Inflammatory macrophage treated with lipopolysaccharide for 4 hours (primary cell): ENCODE results near the gene GPR32.

Experiments
- DNase-seq: peaks from one replicate; pipeline ENCODE4 v3.0.0-alpha.2; 2020

GPR32 gene

GRCh38 chr19:50784710-50785109 is 14.4 kb downstream of the GPR32 start:
- DNase-seq: no peak

- DNase-seq: no peak
Observed at GRCh38 chr19:50785329-50785728, 15.1 kb downstream of the GPR32 start.

DNA sequence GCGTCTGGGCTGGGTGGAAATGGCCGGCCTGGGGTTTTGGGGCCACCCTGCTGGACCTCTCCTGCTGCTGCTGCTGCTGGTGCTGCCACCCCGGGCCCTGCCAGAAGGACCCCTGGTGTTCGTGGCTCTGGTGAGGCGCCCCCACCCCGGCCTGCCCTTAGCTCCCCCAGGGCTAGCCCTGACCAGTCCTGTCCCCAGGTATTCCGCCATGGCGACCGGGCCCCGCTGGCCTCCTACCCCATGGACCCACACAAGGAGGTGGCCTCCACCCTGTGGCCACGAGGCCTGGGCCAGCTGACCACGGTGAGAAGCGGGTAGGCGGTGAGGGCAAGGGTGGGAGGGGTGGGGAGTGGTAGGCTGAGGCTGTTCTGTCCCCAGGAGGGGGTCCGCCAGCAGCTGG is 20.1 kb downstream of the GPR32 start, which contains the start of gene ACP4:
ACP4 (plus strand) TSS at position 20 of the 400 bp plus-strand sequence; CDS start at position 20, 0 bp downstream.
- DNase-seq: no peak

DNA sequence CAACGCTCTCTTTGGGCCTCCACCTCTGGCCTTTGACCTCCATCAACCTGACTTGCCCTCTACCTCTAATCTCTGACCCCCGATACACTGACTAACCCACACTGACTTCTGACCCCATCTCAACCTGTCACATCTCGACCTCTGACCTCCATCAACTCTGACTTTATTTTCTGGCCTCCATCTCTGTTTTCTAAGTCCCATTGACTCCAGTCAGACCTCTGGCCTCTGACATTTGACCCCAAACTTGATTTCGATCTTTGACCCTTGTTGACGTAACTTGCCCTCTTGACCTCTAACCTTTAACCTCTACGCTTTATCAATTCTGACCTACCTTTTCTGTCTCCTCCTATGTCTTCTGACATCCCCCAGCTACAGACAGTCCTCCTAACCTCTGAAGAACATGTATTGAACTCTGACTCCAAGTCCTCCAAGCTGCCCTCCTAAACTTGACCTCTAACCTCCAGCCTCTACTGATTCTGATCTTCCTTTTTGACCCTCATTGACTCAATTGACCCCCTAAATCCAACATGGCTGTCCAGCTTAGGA is 20.7 kb downstream of the GPR32 start:
- no peak for DNase-seq

DNA sequence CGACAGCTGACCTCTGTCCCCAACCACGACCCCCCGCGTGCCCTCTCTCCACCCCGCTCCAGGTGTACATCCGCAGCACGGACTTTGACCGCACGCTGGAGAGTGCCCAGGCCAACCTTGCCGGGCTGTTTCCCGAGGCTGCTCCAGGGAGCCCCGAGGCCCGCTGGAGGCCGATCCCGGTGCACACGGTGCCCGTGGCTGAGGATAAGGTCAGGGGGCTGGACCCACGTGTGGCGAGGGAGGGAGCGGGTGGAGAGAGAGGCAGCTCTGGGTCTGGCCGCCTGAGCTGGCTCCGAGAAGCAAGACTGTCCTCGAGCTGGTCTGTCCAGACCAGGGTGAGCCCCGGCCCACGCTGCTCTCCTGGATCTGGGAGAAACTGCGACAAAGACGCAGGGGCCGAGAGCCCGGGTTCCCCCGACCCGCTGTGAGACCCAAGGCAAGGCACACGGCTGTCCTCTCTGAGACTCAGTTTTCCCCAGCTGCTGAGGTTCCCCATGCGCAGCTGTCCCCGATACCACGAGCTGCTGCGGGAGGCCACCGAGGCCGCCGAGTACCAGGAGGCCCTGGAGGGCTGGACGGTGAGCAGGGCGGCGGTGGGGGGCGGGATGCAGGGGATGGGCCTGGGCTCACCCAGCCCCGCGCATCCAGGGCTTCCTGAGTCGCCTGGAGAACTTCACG is 21.5 kb downstream of the GPR32 start:
- no peak for DNase-seq

GRCh38 chr19:50792272-50793250 is 22.3 kb downstream of the GPR32 start:
- DNase-seq: no peak

DNA sequence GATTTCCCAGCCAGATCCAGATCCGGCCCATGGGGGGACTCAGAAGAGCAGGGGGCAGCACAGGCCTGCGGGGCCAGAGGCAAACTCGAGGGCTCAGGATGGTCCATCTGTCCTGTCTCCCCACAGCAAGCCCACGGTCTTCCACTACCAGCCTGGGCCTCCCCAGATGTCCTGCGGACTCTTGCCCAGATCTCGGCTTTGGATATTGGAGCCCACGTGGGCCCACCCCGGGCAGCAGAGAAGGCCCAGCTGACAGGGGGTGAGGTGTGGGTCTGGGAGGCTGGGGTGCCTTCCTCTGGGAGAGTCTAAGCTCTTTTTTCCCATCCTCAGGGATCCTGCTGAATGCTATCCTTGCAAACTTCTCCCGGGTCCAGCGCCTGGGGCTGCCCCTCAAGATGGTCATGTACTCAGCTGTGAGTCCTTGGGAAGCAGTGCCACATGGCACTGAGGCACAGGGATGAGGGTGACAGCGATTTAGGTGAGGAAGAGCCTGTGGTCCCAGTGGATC is 23.3 kb downstream of the GPR32 start:
- no peak for DNase-seq

DNA sequence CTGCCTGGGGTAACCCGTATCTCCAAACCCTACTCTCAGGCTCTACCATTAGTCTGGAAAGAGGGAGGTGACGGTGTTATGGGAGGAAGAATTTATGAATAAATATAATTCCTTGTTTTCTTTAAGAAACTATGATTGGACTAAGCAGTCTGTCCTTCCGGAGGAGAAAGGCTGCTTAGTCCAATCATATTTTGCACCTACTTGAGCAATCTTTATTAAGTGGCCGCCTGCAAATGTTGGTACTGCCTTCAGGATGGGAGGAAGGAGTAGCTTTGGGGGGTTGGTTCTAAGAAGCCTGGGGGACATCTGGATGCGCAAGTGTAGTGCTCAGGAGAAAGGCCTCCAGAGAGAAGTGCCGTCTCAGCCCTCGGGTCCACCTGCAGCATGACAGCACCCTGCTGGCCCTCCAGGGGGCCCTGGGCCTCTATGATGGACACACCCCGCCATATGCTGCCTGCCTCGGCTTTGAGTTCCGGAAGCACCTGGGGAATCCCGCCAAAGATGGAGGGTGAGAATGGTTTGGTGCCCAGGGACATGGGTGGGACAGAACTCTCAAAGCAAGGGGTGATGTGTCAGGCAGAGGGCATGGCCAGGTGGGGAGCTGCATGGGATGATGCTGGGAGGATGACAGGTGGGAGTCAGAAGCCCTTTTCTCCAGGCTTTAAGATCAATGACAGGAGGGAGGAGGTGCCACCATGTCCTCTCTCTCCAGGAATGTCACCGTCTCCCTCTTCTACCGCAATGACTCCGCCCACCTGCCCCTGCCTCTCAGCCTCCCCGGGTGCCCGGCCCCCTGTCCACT is 24.0 kb downstream of the GPR32 start:
- no peak for DNase-seq

DNA sequence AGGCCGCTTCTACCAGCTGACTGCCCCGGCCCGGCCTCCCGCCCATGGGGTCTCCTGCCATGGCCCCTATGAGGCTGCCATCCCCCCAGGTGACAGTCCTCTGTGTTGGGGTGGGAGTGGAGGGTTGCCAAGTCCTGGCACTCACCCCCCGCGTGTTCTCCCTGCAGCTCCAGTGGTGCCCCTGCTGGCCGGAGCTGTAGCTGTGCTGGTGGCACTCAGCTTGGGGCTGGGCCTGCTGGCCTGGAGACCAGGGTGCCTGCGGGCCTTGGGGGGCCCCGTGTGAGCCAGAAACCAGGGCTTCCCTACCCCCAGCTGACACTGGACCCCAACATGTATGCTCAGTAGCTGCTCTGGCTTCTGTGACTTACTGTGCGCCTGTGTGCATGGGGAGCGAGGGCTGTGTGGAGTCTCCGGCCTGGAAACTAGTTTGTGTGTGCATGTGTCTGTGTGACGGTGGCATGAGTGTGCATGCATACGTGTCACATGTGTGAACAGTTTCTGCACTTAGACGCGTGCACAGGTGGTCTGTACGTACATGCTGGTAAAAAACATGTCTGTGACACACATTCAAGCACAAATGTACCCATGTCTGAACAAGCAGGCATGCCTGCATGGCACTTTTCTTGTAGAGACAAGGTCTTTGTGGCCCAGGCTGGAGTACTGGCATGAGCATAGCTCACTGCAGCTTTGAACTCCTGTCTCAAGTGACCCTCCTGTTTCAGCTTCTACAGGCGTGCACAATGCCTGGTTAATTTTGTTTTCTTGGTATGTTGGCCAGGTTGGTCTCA is 24.8 kb downstream of the GPR32 start:
- no peak for DNase-seq

DNA sequence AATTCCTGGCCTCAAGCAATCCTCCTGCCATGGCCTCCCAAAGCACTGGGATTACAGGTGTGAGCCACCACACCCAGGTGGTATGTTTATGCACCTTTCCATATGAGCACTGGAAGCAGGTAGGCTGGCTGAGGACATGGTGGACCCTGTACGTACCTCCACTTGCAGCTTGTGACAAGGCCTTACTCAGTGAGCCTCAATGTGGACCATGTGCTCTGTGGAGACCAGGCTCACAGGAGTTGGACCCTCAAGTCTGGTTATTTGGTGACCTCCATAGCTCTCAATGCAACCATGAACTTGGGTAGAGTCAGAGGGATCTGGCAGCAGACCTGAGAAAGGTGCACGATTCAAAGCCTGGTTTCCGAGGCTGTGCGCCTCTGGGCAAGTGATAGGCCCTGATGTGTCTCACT is 25.4 kb downstream of the GPR32 start:
- no peak for DNase-seq

DNA sequence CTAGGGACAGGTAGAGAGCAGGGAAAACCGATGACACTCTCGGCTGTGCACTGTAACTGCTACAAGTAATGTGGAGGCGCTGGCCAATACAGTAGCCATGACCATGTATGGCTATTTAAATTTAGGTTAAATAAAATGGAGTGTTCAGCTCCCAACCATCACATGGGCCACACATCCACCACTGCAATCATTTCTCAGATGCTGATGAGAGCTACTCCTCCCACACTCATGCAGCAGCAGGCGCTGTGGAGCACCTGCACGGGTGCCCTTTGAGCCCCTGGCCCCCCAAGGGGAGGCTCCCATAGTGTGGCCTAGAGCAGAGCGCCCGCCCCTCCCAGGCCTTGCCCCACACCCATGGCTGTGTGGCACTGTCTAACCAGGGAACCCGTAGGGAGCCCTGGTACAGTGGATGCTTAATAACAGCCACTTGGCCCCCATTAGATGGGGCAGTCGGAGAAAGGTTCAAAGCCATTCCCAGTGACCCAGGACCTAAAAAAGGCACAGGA is 25.9 kb downstream of the GPR32 start:
- no peak for DNase-seq

DNA sequence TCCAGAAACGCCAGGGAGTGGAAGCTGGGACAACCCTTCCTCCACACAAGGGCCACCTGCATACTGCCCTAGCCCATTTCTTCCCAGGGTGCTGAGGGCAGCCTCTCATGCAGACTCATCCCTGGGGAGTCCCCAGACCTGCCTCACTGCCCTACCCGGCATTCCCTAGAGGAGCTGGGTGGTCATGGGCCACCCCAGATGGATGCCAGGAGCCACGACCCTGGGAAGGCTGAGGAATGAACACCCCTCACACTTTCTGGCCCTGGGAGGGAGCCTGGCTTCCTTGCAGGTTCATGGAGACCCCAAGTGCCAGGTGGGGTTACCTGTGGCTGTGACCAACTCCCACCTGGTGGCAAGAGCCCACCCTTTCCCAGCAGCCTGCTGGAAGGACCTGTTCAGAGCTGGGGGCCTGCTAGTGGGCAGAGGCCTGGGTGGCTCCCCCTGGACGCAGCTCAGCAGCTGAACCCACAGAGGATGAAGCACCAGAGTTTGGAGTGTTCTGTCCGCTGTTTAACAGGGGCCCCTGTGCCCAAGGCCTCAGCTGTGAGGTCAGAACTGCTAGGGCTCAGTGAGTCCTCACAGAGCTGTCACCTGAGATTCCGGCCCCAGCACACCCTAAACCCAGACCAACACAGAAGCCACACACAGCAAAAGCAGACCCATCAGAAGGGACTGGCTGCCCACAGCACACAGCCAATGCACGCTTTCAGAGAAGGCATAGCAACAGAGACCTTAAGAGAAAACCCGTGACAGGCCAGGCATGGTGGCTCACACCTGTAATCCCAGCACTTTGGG is 26.6 kb downstream of the GPR32 start:
- DNase-seq: no peak

DNA sequence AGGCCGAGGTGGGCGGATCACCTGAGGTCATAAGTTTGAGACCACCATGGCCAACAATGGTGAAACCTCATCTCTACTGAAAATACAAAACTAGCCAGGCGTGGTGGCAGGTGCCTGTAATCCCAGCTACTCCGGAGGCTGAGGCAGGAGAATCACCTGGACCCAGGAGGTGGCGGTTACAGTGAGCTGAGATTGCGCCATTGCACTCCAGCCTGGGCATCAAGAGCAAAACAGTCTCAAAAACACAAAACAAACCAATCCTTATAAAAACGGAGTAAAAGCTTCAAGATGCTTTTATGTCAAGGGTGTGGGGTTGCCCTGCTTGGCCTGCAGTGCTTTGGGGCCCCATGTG is 27.1 kb downstream of the GPR32 start:
- no peak for DNase-seq

DNA sequence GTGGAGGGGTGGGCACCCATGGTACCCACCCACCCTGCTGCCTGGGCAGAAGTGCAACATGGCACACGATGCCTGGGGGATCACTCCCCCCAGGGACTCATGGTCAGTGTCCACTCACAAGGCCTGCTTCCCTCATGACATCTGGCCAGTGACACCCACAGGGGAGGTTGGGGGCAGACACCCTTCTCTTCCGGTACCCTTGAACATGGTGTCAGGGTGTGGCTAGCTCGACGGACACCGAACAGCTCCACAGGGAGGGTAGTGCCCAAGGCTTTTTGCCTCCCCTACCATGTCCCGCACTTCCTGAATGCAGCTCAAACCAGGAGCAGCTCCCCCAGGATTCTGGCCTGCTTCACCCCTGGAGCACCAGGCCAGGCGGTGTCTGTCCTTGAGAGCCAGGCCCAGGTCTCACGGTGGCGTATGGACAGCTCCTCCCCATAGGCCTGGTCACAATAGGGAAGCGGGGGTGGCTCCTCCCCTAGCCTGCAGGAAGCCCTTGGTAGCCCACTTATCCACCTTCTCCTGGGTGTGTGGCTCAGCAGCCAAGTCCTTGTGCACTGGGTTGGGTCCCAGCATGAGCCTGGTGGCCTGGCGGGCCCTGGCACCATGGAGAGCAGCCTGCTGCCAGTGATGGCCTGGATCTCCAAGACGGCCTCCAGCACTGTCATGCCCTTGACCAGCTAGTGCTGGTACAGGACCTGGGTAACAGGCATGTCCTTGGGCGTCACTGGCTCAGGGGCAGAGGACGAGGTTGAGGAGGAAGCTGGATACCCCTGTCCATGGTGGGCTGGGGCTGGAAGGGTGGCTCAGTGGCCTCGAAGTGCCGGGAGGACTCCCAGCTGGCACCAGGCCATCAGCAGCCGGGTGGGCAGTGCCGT is 27.8 kb downstream of the GPR32 start:
- DNase-seq: no peak

DNA sequence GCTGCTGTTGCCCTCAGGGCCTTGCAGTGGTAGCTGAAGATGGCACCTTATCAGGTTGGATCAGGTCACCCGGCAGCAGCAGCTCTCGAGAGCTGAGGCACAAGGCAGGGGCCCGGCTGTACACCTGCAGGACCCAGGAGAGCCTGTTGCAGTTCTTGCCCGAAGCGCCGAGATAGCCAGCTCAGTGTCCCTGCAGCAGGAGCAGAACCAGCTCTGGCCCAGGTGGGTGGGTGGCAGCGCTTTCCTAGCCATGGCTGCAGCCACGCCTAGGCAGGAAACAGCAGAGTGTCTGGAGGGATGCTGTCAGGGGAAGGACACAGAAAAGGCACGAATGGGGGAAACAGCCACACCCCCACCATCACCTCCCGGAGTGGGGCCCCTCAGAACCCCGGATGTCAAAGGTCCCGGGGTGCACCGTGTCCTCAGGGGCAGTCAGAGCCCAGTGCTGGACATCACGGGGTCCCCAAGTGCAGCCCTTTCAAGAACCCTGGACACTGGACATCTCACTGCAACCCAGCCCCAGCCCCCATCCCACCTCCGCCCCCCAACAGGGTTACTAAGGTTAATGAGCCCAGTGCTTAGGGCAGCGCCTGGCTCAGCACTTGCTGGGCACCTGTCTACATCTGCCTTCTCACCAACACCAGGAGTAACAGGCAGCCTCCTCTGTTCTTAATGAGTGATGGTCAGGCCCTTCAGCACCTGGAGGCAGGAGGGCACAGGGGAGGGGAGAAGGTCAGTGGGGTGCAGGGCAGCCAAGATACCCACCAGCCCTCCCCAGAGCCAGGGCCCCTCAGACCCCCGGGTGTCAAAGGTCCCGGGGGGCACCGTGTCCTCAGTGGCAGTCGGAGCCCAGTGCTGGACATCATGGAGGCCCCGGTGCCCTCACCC is 28.6 kb downstream of the GPR32 start:
- DNase-seq: no peak

- DNase-seq: no peak
Observed at GRCh38 chr19:50799547-50799851, 29.2 kb downstream of the GPR32 start.

DNA sequence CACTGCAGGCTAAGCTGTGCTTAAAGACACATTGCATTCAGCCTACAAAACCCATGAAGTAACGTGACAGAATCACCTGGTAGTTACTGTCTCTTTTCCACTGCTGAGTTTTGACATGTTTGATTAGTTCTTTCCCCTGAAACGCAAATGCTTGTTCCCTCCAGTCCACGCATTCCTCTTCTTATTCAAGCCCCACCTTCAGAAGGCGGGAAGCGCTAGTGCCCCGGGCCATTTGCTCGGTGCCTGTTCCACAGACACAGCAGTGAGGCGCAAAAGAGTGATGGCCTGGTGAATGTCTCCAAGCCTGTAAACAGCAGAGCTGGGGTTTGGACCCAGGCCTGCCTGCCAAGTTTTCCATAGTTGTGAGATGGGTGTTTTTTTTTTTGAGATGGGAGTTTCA is 30.8 kb downstream of the GPR32 start:
- DNase-seq: no peak

DNA sequence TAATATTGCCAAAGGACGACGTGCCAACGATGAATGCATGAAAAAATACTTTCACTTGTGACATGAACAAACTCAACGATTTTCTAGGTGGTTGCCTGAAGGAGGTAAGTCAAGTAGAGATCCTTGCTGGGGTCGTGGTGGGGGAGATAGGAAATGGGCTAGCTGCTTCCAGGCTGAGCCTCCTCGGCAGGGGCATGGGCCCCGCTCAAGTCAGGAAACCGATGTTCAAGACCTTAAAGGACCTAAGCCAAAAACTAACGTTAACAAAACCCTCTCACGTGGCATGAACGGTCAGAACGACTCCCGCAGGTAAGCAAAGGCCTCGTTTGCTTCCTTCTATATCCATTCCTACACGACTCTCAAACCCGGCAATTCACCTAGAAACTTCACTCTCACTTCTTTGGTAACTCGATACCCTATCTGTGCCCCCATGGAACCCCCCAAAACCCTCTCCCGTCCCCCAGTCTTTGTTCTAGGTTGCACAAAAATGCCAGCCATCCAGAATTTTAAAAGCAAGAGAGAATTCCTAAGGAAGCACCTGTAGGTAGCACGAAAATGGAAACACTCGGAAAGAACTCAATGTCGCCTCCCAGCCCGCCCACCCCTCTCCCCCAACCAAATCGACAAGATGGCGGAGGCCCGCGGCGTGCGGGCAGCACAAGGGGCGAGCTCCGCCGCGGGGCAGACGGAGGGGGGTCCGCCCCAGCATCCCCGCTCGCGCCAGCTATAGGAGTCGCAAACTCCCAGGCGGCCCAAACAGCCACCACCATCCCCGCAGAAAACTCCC is 33.6 kb downstream of the GPR32 start:
- peak; percentile 5 for DNase-seq
